ENCODE results near the gene ASPSCR1.

GRCh38 chr17:81973432-81973831, 4.0 kb upstream of the ASPSCR1 start:
- TF ChIP-seq POLR2A (IDR thresholded peaks at IDR 0.05) (no peak), CTCF (IDR thresholded peaks at IDR 0.05) (no peak)

Data from testis (tissue), 2 donors.